Measurements from ENCODE around the gene PRR23B. TPM values are rescaled to one million over a fixed set of nuclear protein-coding genes. Genes with fewer than 3 reads are reported as not detected.

The PRR23B gene
- not detected in 2 replicates for total RNA-seq

GRCh38 chr3:139020868-139021234, at the start of gene PRR23B:
PRR23B (minus strand) TSS chr3:139020926; CDS start chr3:139020661, 265 bp downstream.

GRCh38 chr3:139044366-139045210, 23.9 kb upstream of the PRR23B start, which contains the start of gene PRR23C:
PRR23C (minus strand) TSS chr3:139044892; CDS start chr3:139044620, 272 bp downstream.

GRCh38 chr3:139006051-139006716, 14.5 kb downstream of the PRR23B start, which contains the start of gene PRR23A:
PRR23A (minus strand) TSS chr3:139006268; CDS start chr3:139006268, 0 bp downstream.

Other genes with a start within 250 kb of the PRR23B start
- 18.0 and 19.2 TPM in 2 replicates for gene PIK3CB, start 186.0 kb downstream of the PRR23B start, total RNA-seq
- gene FOXL2, start 73.8 kb downstream of the PRR23B start, total RNA-seq = 0.11 and 0.13 TPM in 2 replicates
- gene FOXL2NB, start 73.7 kb downstream of the PRR23B start, total RNA-seq = 0.13 and 0.22 TPM in 2 replicates
- gene PRR23A, start 14.7 kb downstream of the PRR23B start, total RNA-seq = not detected in 2 replicates
- gene PRR23C, start 24.0 kb upstream of the PRR23B start, total RNA-seq = not detected in 2 replicates